Naive B cell (primary cell): ENCODE measurements around the gene FREM1. TPM values are rescaled to one million over a fixed set of nuclear protein-coding genes. Genes with fewer than 3 reads are reported as not detected.

Experiments
- ATAC-seq, 2 donors: fragments of 150-1000 bp; cut with Tn5 transposase; 2 replicates each; pipeline ENCODE4 v1.10.0; 2021; ENCODE audit warnings: low read depth in 2 of 2, mild to moderate bottlenecking in 2 of 2, moderate library complexity in 2 of 2
- DNase-seq: peaks from one replicate; pipeline ENCODE4 v3.0.0; 2022
- H3K27ac Mint-ChIP-seq, 6 donors: one replicate each; pipeline ENCODE4 v1.8.0; 2020 to 2022; ENCODE audit warnings: mild to moderate bottlenecking in 6 of 6, mixed read lengths in 6 of 6, moderate library complexity in 5 of 6, inconsistent platforms in 2 of 6
- H3K27me3 Mint-ChIP-seq, 3 donors: one replicate each; pipeline ENCODE4 v1.8.0; 2021 to 2022; ENCODE audit warnings: mixed read lengths in 3 of 3, mild to moderate bottlenecking in 1 of 3
- H3K36me3 Mint-ChIP-seq, 2 donors: one replicate each; pipeline ENCODE4 v1.8.0; 2020 to 2022; ENCODE audit warnings: mixed read lengths in 2 of 2, inconsistent platforms in 1 of 2, mild to moderate bottlenecking in 1 of 2
- H3K4me1 Mint-ChIP-seq, 3 donors: one replicate each; pipeline ENCODE4 v1.8.0; 2020 to 2022; ENCODE audit warnings: mixed read lengths in 3 of 3, inconsistent platforms in 1 of 3, mild to moderate bottlenecking in 1 of 3, moderate library complexity in 1 of 3
- H3K4me3 Mint-ChIP-seq, 8 donors: one replicate each; pipeline ENCODE4 v1.8.0; 2020 to 2022; ENCODE audit warnings: mild to moderate bottlenecking in 8 of 8, mixed read lengths in 8 of 8, moderate library complexity in 8 of 8, inconsistent platforms in 2 of 8
- H3K9me3 Mint-ChIP-seq, 7 donors: one replicate each; pipeline ENCODE4 v1.8.0; 2020 to 2022; ENCODE audit warnings: mixed read lengths in 7 of 7, mild to moderate bottlenecking in 5 of 7, inconsistent platforms in 2 of 7, moderate library complexity in 1 of 7
- polyA plus RNA-seq, 6 donors: library from polyadenylated mRNA; unstranded; fragments of 300-500 nt; fragmentation: Illumina TruSeq; gene quantifications; one replicate each; pipeline ENCODE4 v1.2.3, GENCODE V29; 2021; ENCODE audit warnings: low read depth in 6 of 6

FREM1 gene
- polyA plus RNA-seq, 6 donors from 2014 or later, result not detected

- DNase-seq (peak; percentile 3), ATAC-seq (no peak)
- H3K36me3 Mint-ChIP-seq, result no peaks in the 10 kb centered on the region
- H3K27ac Mint-ChIP-seq, result no peak overlapping the region
- peaks cover 19 to 31% (median 26%) of the 10 kb centered on the region in 3 donors for H3K27me3 Mint-ChIP-seq
- no peaks in the 10 kb centered on the region for H3K4me1 Mint-ChIP-seq
- peaks cover 0 to 8% (median 6%) of the 10 kb centered on the region in 7 donors for H3K9me3 Mint-ChIP-seq
- no peak overlapping the region for H3K4me3 Mint-ChIP-seq
Measured at GRCh38 chr9:14846871-14847311, 63.3 kb downstream of the FREM1 start.

- H3K27ac Mint-ChIP-seq, result no peak overlapping the region
Measured at GRCh38 chr9:14843163-14843562, 67.1 kb downstream of the FREM1 start.

GRCh38 chr9:14842269-14842668, 68.0 kb downstream of the FREM1 start:
- Mint-ChIP-seq H3K27ac (no peak overlapping the region), H3K4me3 (no peak overlapping the region), H3K4me1 (no peaks in the 10 kb centered on the region), H3K27me3 (peaks cover 15 to 25% (median 20%) of the 10 kb centered on the region in 3 donors), H3K9me3 (peaks cover 1 to 8% (median 6%) of the 10 kb centered on the region in 7 donors), H3K36me3 (no peaks in the 10 kb centered on the region)
- no peak for ATAC-seq
- no peak for DNase-seq

More at GRCh38 chr9:14843163-14843562, 67.1 kb downstream of the FREM1 start:
- ATAC-seq (no peak), DNase-seq (no peak)
- Mint-ChIP-seq H3K36me3 (no peaks in the 10 kb centered on the region), H3K9me3 (peaks cover 0 to 8% (median 6%) of the 10 kb centered on the region in 7 donors), H3K4me1 (no peaks in the 10 kb centered on the region), H3K27me3 (peaks cover 20 to 30% (median 23%) of the 10 kb centered on the region in 3 donors), H3K4me3 (no peak overlapping the region)

- ATAC-seq (no peak), DNase-seq (no peak)
- Mint-ChIP-seq H3K27me3 (peaks cover 15 to 24% (median 20%) of the 10 kb centered on the region in 3 donors), H3K4me3 (no peak overlapping the region), H3K27ac (peak overlapping the region in 1 of 6 donors; percentile 20), H3K4me1 (no peaks in the 10 kb centered on the region), H3K36me3 (no peaks in the 10 kb centered on the region), H3K9me3 (peaks cover 0 to 9% (median 0%) of the 10 kb centered on the region in 7 donors)
Measured at GRCh38 chr9:14838701-14839100, 71.5 kb downstream of the FREM1 start.

GRCh38 chr9:14836885-14837284, 73.3 kb downstream of the FREM1 start:
- ATAC-seq (no peak), DNase-seq (no peak)
- Mint-ChIP-seq H3K36me3 (no peaks in the 10 kb centered on the region), H3K4me1 (no peaks in the 10 kb centered on the region), H3K4me3 (no peak overlapping the region), H3K27ac (no peak overlapping the region), H3K9me3 (peaks cover 0 to 9% (median 1%) of the 10 kb centered on the region in 7 donors), H3K27me3 (peaks cover 16 to 24% (median 24%) of the 10 kb centered on the region in 3 donors)

GRCh38 chr9:14831661-14832060, 78.6 kb downstream of the FREM1 start:
- no peak overlapping the region for H3K4me3 Mint-ChIP-seq
- H3K9me3 Mint-ChIP-seq, result peaks cover 0 to 22% (median 9%) of the 10 kb centered on the region in 7 donors
- DNase-seq (no peak), ATAC-seq (no peak)
- H3K4me1 Mint-ChIP-seq, result no peaks in the 10 kb centered on the region
- no peak overlapping the region for H3K27ac Mint-ChIP-seq
- peaks cover 8 to 22% (median 9%) of the 10 kb centered on the region in 3 donors for H3K27me3 Mint-ChIP-seq
- H3K36me3 Mint-ChIP-seq, result no peaks in the 10 kb centered on the region

GRCh38 chr9:14831074-14831473, 79.2 kb downstream of the FREM1 start:
- ATAC-seq (no peak), DNase-seq (no peak)
- H3K9me3 Mint-ChIP-seq, result peaks cover 0 to 27% (median 9%) of the 10 kb centered on the region in 7 donors
- no peaks in the 10 kb centered on the region for H3K4me1 Mint-ChIP-seq
- peaks cover 14 to 22% (median 14%) of the 10 kb centered on the region in 3 donors for H3K27me3 Mint-ChIP-seq
- H3K4me3 Mint-ChIP-seq, result no peak overlapping the region
- H3K36me3 Mint-ChIP-seq, result no peaks in the 10 kb centered on the region
- H3K27ac Mint-ChIP-seq, result no peak overlapping the region

GRCh38 chr9:14830057-14830456, 80.2 kb downstream of the FREM1 start:
- Mint-ChIP-seq H3K27me3 (peaks cover 17 to 27% (median 23%) of the 10 kb centered on the region in 3 donors), H3K36me3 (no peaks in the 10 kb centered on the region), H3K4me1 (peaks cover 0 to 3% (median 0%) of the 10 kb centered on the region in 3 donors), H3K27ac (no peak overlapping the region), H3K4me3 (no peak overlapping the region), H3K9me3 (peaks cover 0 to 27% (median 9%) of the 10 kb centered on the region in 7 donors)
- ATAC-seq, result no peak
- DNase-seq, result no peak

- Mint-ChIP-seq H3K4me1 (peaks cover 0 to 3% (median 0%) of the 10 kb centered on the region in 3 donors), H3K4me3 (no peak overlapping the region), H3K27ac (no peak overlapping the region), H3K9me3 (peaks cover 0 to 27% (median 9%) of the 10 kb centered on the region in 7 donors), H3K36me3 (no peaks in the 10 kb centered on the region), H3K27me3 (peaks cover 17 to 27% (median 23%) of the 10 kb centered on the region in 3 donors)
- no peak for ATAC-seq
- no peak for DNase-seq
Measured at GRCh38 chr9:14829204-14829603, 81.0 kb downstream of the FREM1 start.

- H3K9me3 Mint-ChIP-seq, result peaks cover 0 to 27% (median 9%) of the 10 kb centered on the region in 7 donors
- DNase-seq, result no peak
- H3K4me3 Mint-ChIP-seq, result no peak overlapping the region
Measured at GRCh38 chr9:14827805-14828204, 82.4 kb downstream of the FREM1 start.

GRCh38 chr9:14824481-14824880, 85.7 kb downstream of the FREM1 start:
- Mint-ChIP-seq H3K27ac (no peak overlapping the region), H3K4me3 (no peak overlapping the region), H3K27me3 (peaks cover 25 to 45% (median 32%) of the 10 kb centered on the region in 3 donors), H3K4me1 (peaks cover 0 to 17% (median 10%) of the 10 kb centered on the region in 3 donors), H3K36me3 (peaks cover 0 to 4% of the 10 kb centered on the region in 2 donors), H3K9me3 (peaks cover 0 to 26% (median 2%) of the 10 kb centered on the region in 7 donors)
- DNase-seq (no peak), ATAC-seq (no peak)

More at GRCh38 chr9:14827805-14828204, 82.4 kb downstream of the FREM1 start:
- peaks cover 0 to 7% (median 3%) of the 10 kb centered on the region in 3 donors for H3K4me1 Mint-ChIP-seq
- H3K27ac Mint-ChIP-seq, result no peak overlapping the region
- H3K27me3 Mint-ChIP-seq, result peaks cover 17 to 23% (median 23%) of the 10 kb centered on the region in 3 donors
- no peak for ATAC-seq
- H3K36me3 Mint-ChIP-seq, result no peaks in the 10 kb centered on the region

- no peak overlapping the region for H3K4me3 Mint-ChIP-seq
- peaks cover 0 to 4% of the 10 kb centered on the region in 2 donors for H3K36me3 Mint-ChIP-seq
- ATAC-seq (no peak), DNase-seq (no peak)
- H3K4me1 Mint-ChIP-seq, result peaks cover 0 to 17% (median 10%) of the 10 kb centered on the region in 3 donors
- H3K9me3 Mint-ChIP-seq, result peaks cover 0 to 21% (median 2%) of the 10 kb centered on the region in 7 donors
- peaks cover 28 to 52% (median 38%) of the 10 kb centered on the region in 3 donors for H3K27me3 Mint-ChIP-seq
- H3K27ac Mint-ChIP-seq, result no peak overlapping the region
Measured at GRCh38 chr9:14823800-14824199, 86.4 kb downstream of the FREM1 start.

- peaks cover 0 to 18% (median 2%) of the 10 kb centered on the region in 7 donors for H3K9me3 Mint-ChIP-seq
- no peak overlapping the region for H3K27ac Mint-ChIP-seq
- no peak overlapping the region for H3K4me3 Mint-ChIP-seq
- peaks cover 39 to 54% (median 48%) of the 10 kb centered on the region in 3 donors for H3K27me3 Mint-ChIP-seq
- peaks cover 0 to 17% (median 10%) of the 10 kb centered on the region in 3 donors for H3K4me1 Mint-ChIP-seq
- no peak for DNase-seq
- ATAC-seq, result no peak
- H3K36me3 Mint-ChIP-seq, result peaks cover 0 to 4% of the 10 kb centered on the region in 2 donors
Measured at GRCh38 chr9:14822666-14823065, 87.6 kb downstream of the FREM1 start.

- no peak overlapping the region for H3K4me3 Mint-ChIP-seq
- H3K36me3 Mint-ChIP-seq, result peaks cover 0 to 4% of the 10 kb centered on the region in 2 donors
- DNase-seq, result no peak
- no peak for ATAC-seq
- H3K27me3 Mint-ChIP-seq, result peaks cover 38 to 44% (median 43%) of the 10 kb centered on the region in 3 donors
- H3K27ac Mint-ChIP-seq, result no peak overlapping the region
- peaks cover 0 to 12% (median 0%) of the 10 kb centered on the region in 7 donors for H3K9me3 Mint-ChIP-seq
- H3K4me1 Mint-ChIP-seq, result peaks cover 0 to 17% (median 7%) of the 10 kb centered on the region in 3 donors
Measured at GRCh38 chr9:14819183-14819582, 91.0 kb downstream of the FREM1 start.
